Measurements from ENCODE around the gene DOCK4.

Gene DOCK4

GRCh38 chr7:111853201-111853990 lies 352.8 kb downstream of the DOCK4 start:
- no peaks in the 10 kb centered on the region for H3K9me3 ChIP-seq (ENCODE audit: control insufficient read depth, insufficient read depth, low read length)
- H3K27me3 ChIP-seq (ENCODE audit: control insufficient read depth, insufficient read depth, low read length) = no peaks in the 10 kb centered on the region
- H3K9ac ChIP-seq (ENCODE audit: low read depth, low read length) = no peak overlapping the region
- no peak overlapping the region for H3K4me3 ChIP-seq (ENCODE audit: low read depth, low read length)
- H3K27ac ChIP-seq (ENCODE audit: low read depth, low read length) = peak overlapping the region; percentile 53
- H3K36me3 ChIP-seq (ENCODE audit: control insufficient read depth, insufficient read depth, low read length) = no peaks in the 10 kb centered on the region
- peaks cover 45% of the 10 kb centered on the region for H3K4me1 ChIP-seq (ENCODE audit: control insufficient read depth, insufficient read depth, low read length)

- H3K9me3 ChIP-seq (ENCODE audit: control insufficient read depth, insufficient read depth, low read length) = no peaks in the 10 kb centered on the region
- no peaks in the 10 kb centered on the region for H3K27me3 ChIP-seq (ENCODE audit: control insufficient read depth, insufficient read depth, low read length)
- H3K9ac ChIP-seq (ENCODE audit: low read depth, low read length) = no peak overlapping the region
- H3K36me3 ChIP-seq (ENCODE audit: control insufficient read depth, insufficient read depth, low read length) = no peaks in the 10 kb centered on the region
- H3K4me3 ChIP-seq (ENCODE audit: low read depth, low read length) = no peak overlapping the region
- peaks cover 47% of the 10 kb centered on the region for H3K4me1 ChIP-seq (ENCODE audit: control insufficient read depth, insufficient read depth, low read length)
- H3K27ac ChIP-seq (ENCODE audit: low read depth, low read length) = peak overlapping the region; percentile 32
Measured at GRCh38 chr7:111852081-111852480, 354.1 kb downstream of the DOCK4 start.

GRCh38 chr7:111846898-111847297 lies 359.3 kb downstream of the DOCK4 start:
- H3K27ac ChIP-seq (ENCODE audit: low read depth, low read length) = no peak overlapping the region
- H3K36me3 ChIP-seq (ENCODE audit: control insufficient read depth, insufficient read depth, low read length) = peaks cover 6% of the 10 kb centered on the region; the same call in 1 of the 2 replicates
- no peaks in the 10 kb centered on the region for H3K27me3 ChIP-seq (ENCODE audit: control insufficient read depth, insufficient read depth, low read length)
- no peak overlapping the region for H3K9ac ChIP-seq (ENCODE audit: low read depth, low read length)
- no peaks in the 10 kb centered on the region for H3K9me3 ChIP-seq (ENCODE audit: control insufficient read depth, insufficient read depth, low read length)
- H3K4me1 ChIP-seq (ENCODE audit: control insufficient read depth, insufficient read depth, low read length) = peaks cover 11% of the 10 kb centered on the region
- H3K4me3 ChIP-seq (ENCODE audit: low read depth, low read length) = no peak overlapping the region

GRCh38 chr7:111845853-111846252 lies 360.3 kb downstream of the DOCK4 start:
- Histone ChIP-seq H3K9ac (ENCODE audit: low read depth, low read length) (no peak overlapping the region), H3K27ac (ENCODE audit: low read depth, low read length) (no peak overlapping the region)

GRCh38 chr7:111844904-111845671 lies 361.1 kb downstream of the DOCK4 start:
- H3K4me1 ChIP-seq (ENCODE audit: control insufficient read depth, insufficient read depth, low read length) = peaks cover 5% of the 10 kb centered on the region; the same call in 1 of the 2 replicates
- H3K36me3 ChIP-seq (ENCODE audit: control insufficient read depth, insufficient read depth, low read length) = peaks cover 6% of the 10 kb centered on the region; the same call in 1 of the 2 replicates
- H3K4me3 ChIP-seq (ENCODE audit: low read depth, low read length) = no peak overlapping the region
- no peaks in the 10 kb centered on the region for H3K9me3 ChIP-seq (ENCODE audit: control insufficient read depth, insufficient read depth, low read length)
- H3K9ac ChIP-seq (ENCODE audit: low read depth, low read length) = no peak overlapping the region
- H3K27ac ChIP-seq (ENCODE audit: low read depth, low read length) = no peak overlapping the region
- no peaks in the 10 kb centered on the region for H3K27me3 ChIP-seq (ENCODE audit: control insufficient read depth, insufficient read depth, low read length)

More at GRCh38 chr7:111845853-111846252, 360.3 kb downstream of the DOCK4 start:
- H3K4me3 ChIP-seq (ENCODE audit: low read depth, low read length) = no peak overlapping the region
- no peaks in the 10 kb centered on the region for H3K27me3 ChIP-seq (ENCODE audit: control insufficient read depth, insufficient read depth, low read length)
- no peaks in the 10 kb centered on the region for H3K9me3 ChIP-seq (ENCODE audit: control insufficient read depth, insufficient read depth, low read length)
- H3K36me3 ChIP-seq (ENCODE audit: control insufficient read depth, insufficient read depth, low read length) = peaks cover 6% of the 10 kb centered on the region; the same call in 1 of the 2 replicates
- H3K4me1 ChIP-seq (ENCODE audit: control insufficient read depth, insufficient read depth, low read length) = peaks cover 5% of the 10 kb centered on the region; the same call in 1 of the 2 replicates

GRCh38 chr7:111842491-111842890 lies 363.7 kb downstream of the DOCK4 start:
- no peak overlapping the region for H3K4me3 ChIP-seq (ENCODE audit: low read depth, low read length)
- peaks cover 6% of the 10 kb centered on the region; the same call in 1 of the 2 replicates for H3K36me3 ChIP-seq (ENCODE audit: control insufficient read depth, insufficient read depth, low read length)
- no peaks in the 10 kb centered on the region for H3K27me3 ChIP-seq (ENCODE audit: control insufficient read depth, insufficient read depth, low read length)
- no peak overlapping the region for H3K9ac ChIP-seq (ENCODE audit: low read depth, low read length)
- no peaks in the 10 kb centered on the region for H3K4me1 ChIP-seq (ENCODE audit: control insufficient read depth, insufficient read depth, low read length)
- H3K27ac ChIP-seq (ENCODE audit: low read depth, low read length) = no peak overlapping the region
- H3K9me3 ChIP-seq (ENCODE audit: control insufficient read depth, insufficient read depth, low read length) = no peaks in the 10 kb centered on the region

- peaks cover 6% of the 10 kb centered on the region; the same call in 1 of the 2 replicates for H3K36me3 ChIP-seq (ENCODE audit: control insufficient read depth, insufficient read depth, low read length)
- H3K9ac ChIP-seq (ENCODE audit: low read depth, low read length) = no peak overlapping the region
- no peaks in the 10 kb centered on the region for H3K27me3 ChIP-seq (ENCODE audit: control insufficient read depth, insufficient read depth, low read length)
- H3K27ac ChIP-seq (ENCODE audit: low read depth, low read length) = no peak overlapping the region
- no peaks in the 10 kb centered on the region for H3K4me1 ChIP-seq (ENCODE audit: control insufficient read depth, insufficient read depth, low read length)
- H3K4me3 ChIP-seq (ENCODE audit: low read depth, low read length) = no peak overlapping the region
- H3K9me3 ChIP-seq (ENCODE audit: control insufficient read depth, insufficient read depth, low read length) = no peaks in the 10 kb centered on the region
Measured at GRCh38 chr7:111841596-111842205, 364.5 kb downstream of the DOCK4 start.

GRCh38 chr7:111840528-111840927 lies 365.7 kb downstream of the DOCK4 start:
- Histone ChIP-seq H3K9ac (ENCODE audit: low read depth, low read length) (no peak overlapping the region), H3K4me1 (ENCODE audit: control insufficient read depth, insufficient read depth, low read length) (peaks cover 2% of the 10 kb centered on the region; the same call in 1 of the 2 replicates), H3K4me3 (ENCODE audit: low read depth, low read length) (no peak overlapping the region), H3K27me3 (ENCODE audit: control insufficient read depth, insufficient read depth, low read length) (no peaks in the 10 kb centered on the region), H3K9me3 (ENCODE audit: control insufficient read depth, insufficient read depth, low read length) (no peaks in the 10 kb centered on the region), H3K27ac (ENCODE audit: low read depth, low read length) (no peak overlapping the region), H3K36me3 (ENCODE audit: control insufficient read depth, insufficient read depth, low read length) (peaks cover 6% of the 10 kb centered on the region; the same call in 1 of the 2 replicates)

GRCh38 chr7:111839261-111839660 lies 366.9 kb downstream of the DOCK4 start:
- Histone ChIP-seq H3K36me3 (ENCODE audit: control insufficient read depth, insufficient read depth, low read length) (no peaks in the 10 kb centered on the region), H3K27me3 (ENCODE audit: control insufficient read depth, insufficient read depth, low read length) (no peaks in the 10 kb centered on the region), H3K4me1 (ENCODE audit: control insufficient read depth, insufficient read depth, low read length) (peaks cover 9% of the 10 kb centered on the region; the same call in 1 of the 2 replicates), H3K4me3 (ENCODE audit: low read depth, low read length) (no peak overlapping the region), H3K9ac (ENCODE audit: low read depth, low read length) (no peak overlapping the region), H3K27ac (ENCODE audit: low read depth, low read length) (no peak overlapping the region), H3K9me3 (ENCODE audit: control insufficient read depth, insufficient read depth, low read length) (no peaks in the 10 kb centered on the region)

- no peaks in the 10 kb centered on the region for H3K9me3 ChIP-seq (ENCODE audit: control insufficient read depth, insufficient read depth, low read length)
- H3K27ac ChIP-seq (ENCODE audit: low read depth, low read length) = no peak overlapping the region
- H3K4me3 ChIP-seq (ENCODE audit: low read depth, low read length) = no peak overlapping the region
- H3K36me3 ChIP-seq (ENCODE audit: control insufficient read depth, insufficient read depth, low read length) = 0 out of 2 replicates have a peak, but pooled peaks cover 2% of the 10 kb centered on the region
- H3K9ac ChIP-seq (ENCODE audit: low read depth, low read length) = no peak overlapping the region
- no peaks in the 10 kb centered on the region for H3K27me3 ChIP-seq (ENCODE audit: control insufficient read depth, insufficient read depth, low read length)
- H3K4me1 ChIP-seq (ENCODE audit: control insufficient read depth, insufficient read depth, low read length) = peaks cover 9% of the 10 kb centered on the region; the same call in 1 of the 2 replicates
Measured at GRCh38 chr7:111836592-111836991, 369.6 kb downstream of the DOCK4 start.
